ENCODE measurements around the gene COA6.

GRCh38 chr1:234362558-234362957 lies 10.7 kb upstream of the COA6 start:
- no peak for TF ChIP-seq CREB1 (IDR thresholded peaks at IDR 0.05; ENCODE audit: low read depth)
- TF ChIP-seq, protein P1, sequence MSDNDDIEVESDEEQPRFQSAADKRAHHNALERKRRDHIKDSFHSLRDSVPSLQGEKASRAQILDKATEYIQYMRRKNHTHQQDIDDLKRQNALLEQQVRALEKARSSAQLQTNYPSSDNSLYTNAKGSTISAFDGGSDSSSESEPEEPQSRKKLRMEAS (IDR thresholded peaks at IDR 0.05): no peak
- TF ChIP-seq TAF1 (IDR thresholded peaks at IDR 0.05; ENCODE audit: low read depth): no peak
- TF ChIP-seq USF1 (IDR thresholded peaks at IDR 0.05): no peak
